SK-N-SH treated with all-trans-retinoic acid at 6 μM for 48 hours (cell line): ENCODE measurements around the gene CDPF1.

ENCODE experiments used
- GLIS3 ChIP-seq: fragments of 250-450 bp; sonication (Bioruptor Pico); IDR thresholded peaks from 2 replicates; pipeline ENCODE4 v1.5.0; 2020; ENCODE audit warnings: mild to moderate bottlenecking, moderate library complexity
- PPARA ChIP-seq: fragments of 250-450 bp; sonication (Bioruptor Pico); IDR thresholded peaks from 2 replicates; pipeline ENCODE4 v1.5.0; 2020; ENCODE audit warnings: mild to moderate bottlenecking, borderline replicate concordance
- TF ChIP-seq, protein P1 (sequence below): fragments of 250-450 bp; sonication (Bioruptor Pico); IDR thresholded peaks from 2 replicates; pipeline ENCODE4 v1.8.0; 2020; ENCODE audit warnings: mild to moderate bottlenecking, moderate library complexity, borderline replicate concordance

DNA sequence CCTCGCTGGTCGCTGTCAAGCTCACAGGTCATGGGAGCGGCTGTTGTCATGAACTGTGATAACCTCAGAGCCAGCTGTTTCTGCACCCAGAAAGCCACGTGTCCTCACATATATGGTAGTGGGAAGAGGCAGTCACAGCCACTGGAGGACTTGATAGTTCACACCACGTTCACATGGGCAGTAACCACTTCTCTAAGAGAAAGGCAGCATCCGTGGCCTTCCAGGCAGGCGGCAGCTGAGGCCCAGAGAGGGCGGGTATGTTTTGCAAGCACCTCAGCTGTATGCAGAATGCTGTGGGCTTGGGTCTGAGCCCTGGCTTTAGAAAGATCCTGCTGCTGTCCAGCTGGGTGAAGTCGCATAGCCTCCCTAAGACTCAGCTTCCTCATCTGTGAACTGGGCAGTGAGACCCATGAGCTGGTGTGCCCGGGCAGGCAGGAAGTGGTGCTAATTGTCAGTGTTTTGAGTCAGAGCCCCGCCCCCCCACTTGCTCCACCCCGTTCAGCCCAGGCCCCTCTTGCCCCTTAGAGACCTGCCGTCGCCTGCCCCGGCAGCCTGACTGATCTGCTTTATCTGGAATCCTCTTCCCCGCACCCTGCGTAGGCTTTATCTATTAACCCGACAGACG lies 31.0 kb upstream of the CDPF1 start:
- no peak for TF ChIP-seq PPARA (CRISPR knock-in tag)
- TF ChIP-seq, protein P1, sequence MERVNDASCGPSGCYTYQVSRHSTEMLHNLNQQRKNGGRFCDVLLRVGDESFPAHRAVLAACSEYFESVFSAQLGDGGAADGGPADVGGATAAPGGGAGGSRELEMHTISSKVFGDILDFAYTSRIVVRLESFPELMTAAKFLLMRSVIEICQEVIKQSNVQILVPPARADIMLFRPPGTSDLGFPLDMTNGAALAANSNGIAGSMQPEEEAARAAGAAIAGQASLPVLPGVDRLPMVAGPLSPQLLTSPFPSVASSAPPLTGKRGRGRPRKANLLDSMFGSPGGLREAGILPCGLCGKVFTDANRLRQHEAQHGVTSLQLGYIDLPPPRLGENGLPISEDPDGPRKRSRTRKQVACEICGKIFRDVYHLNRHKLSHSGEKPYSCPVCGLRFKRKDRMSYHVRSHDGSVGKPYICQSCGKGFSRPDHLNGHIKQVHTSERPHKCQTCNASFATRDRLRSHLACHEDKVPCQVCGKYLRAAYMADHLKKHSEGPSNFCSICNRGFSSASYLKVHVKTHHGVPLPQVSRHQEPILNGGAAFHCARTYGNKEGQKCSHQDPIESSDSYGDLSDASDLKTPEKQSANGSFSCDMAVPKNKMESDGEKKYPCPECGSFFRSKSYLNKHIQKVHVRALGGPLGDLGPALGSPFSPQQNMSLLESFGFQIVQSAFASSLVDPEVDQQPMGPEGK = no peak
- TF ChIP-seq GLIS3 = no peak
